ENCODE results near the gene PDGFA. TPM values are rescaled to one million over a fixed set of nuclear protein-coding genes. Genes with fewer than 3 reads are reported as not detected.
A peak's percentile ranks its signal among the peaks of the same experiment; 100 is the strongest.

The PDGFA gene
- total RNA-seq, 3 donors from 2014 or later = 10.1 to 31.3 (median 21.8) TPM

- Mint-ChIP-seq H3K27me3 (ENCODE audit: low read depth) (peaks cover 16% of the 10 kb centered on the region), H3K4me1 (ENCODE audit: low read depth) (no peaks in the 10 kb centered on the region), H3K9me3 (peaks cover 8% of the 10 kb centered on the region), H3K36me3 (ENCODE audit: insufficient read depth) (no peaks in the 10 kb centered on the region), H3K4me3 (no peak overlapping the region)
- DNase-seq = no peak
- no peak for ATAC-seq
Measured at GRCh38 chr7:479948-480499, 39.6 kb downstream of the PDGFA start.

DNA sequence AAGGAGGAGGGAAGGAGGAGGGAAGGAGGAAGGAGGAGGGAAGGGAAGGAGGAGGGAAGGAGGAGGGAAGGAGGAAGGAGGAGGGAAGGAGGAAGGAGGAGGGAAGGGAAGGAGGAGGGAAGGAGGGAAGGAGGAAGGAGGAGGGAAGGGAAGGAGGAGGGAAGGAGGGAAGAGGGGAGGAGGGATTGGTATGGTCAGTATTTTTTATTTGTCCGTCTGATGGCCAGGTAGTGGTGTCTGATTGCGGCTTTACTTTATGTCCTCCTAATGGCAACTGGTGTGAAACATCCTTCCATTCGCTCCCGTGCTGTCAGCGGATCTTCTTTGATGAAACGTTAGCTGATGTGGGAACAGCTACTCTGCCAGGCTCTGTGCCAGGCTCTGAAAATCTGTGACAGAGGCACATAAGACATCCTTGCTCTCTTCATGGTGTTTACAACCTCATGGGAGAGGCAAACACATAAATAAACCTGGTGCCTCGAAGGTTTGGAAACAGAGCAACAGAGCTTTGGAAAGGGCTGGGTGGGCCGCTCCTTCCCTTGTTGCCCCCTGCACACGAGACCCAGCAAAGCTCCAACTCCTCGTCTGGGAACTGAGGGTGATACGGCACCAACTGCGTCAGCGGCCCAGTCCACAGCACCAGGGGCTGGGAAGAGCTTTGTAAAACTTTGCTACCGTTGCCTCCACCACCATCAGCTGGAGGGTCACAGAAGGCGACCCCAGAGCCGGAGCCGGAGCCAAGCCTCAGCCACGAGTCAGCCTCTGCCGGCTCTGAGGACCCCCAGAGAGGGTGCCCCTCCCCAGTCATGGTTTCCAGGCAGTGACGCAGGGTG, 40.3 kb downstream of the PDGFA start:
- DNase-seq (no peak), ATAC-seq (no peak)
- Mint-ChIP-seq H3K9me3 (peaks cover 8% of the 10 kb centered on the region), H3K4me3 (no peak overlapping the region), H3K27me3 (ENCODE audit: low read depth) (peaks cover 19% of the 10 kb centered on the region), H3K4me1 (ENCODE audit: low read depth) (no peaks in the 10 kb centered on the region), H3K36me3 (ENCODE audit: insufficient read depth) (no peaks in the 10 kb centered on the region)

DNA sequence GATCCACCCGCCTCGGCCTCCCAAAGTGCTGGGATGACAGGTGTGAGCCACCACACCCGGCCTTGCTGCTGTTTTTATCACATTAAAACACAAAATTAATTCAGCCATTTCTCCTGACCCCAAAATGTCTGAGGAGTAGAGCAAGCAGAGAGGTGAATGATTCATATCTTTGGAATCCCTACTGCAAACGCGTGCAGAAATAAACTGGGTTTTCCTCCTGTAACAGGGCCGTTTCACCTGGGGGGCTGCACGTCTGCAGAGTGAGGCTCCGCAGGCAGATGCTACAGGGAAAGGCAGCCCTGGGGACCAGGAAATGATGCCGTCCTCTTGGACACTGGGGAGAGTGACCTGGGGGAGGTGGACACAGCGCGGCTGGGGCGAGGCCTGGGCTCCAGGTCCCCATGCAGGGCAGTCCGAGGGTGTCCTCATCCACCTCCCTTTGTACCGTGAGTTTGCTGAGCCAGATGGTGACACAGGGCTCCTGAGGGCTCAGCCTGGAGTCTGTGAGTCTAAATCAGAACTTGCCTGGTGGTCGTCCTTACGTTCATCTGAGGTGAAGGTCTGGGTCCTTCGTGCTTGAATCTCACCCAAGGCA, 41.9 kb downstream of the PDGFA start:
- ATAC-seq = no peak
- DNase-seq = no peak
- Mint-ChIP-seq H3K4me3 (no peak overlapping the region), H3K4me1 (ENCODE audit: low read depth) (no peaks in the 10 kb centered on the region), H3K27me3 (ENCODE audit: low read depth) (peaks cover 17% of the 10 kb centered on the region), H3K9me3 (peaks cover 8% of the 10 kb centered on the region), H3K36me3 (ENCODE audit: insufficient read depth) (no peaks in the 10 kb centered on the region)

- no peaks in the 10 kb centered on the region for H3K4me1 Mint-ChIP-seq (ENCODE audit: low read depth)
- H3K27me3 Mint-ChIP-seq (ENCODE audit: low read depth) = peaks cover 11% of the 10 kb centered on the region
- H3K9me3 Mint-ChIP-seq = peaks cover 3% of the 10 kb centered on the region
- DNase-seq (no peak), ATAC-seq (no peak)
- H3K36me3 Mint-ChIP-seq (ENCODE audit: insufficient read depth) = no peaks in the 10 kb centered on the region
- H3K4me3 Mint-ChIP-seq = no peak overlapping the region
Measured at GRCh38 chr7:476736-477360, 42.8 kb downstream of the PDGFA start.

- ATAC-seq (no peak), DNase-seq (no peak)
- H3K4me3 Mint-ChIP-seq = no peak overlapping the region
- peaks cover 10% of the 10 kb centered on the region for H3K27me3 Mint-ChIP-seq (ENCODE audit: low read depth)
- no peaks in the 10 kb centered on the region for H3K4me1 Mint-ChIP-seq (ENCODE audit: low read depth)
- H3K36me3 Mint-ChIP-seq (ENCODE audit: insufficient read depth) = no peaks in the 10 kb centered on the region
- peaks cover 3% of the 10 kb centered on the region for H3K9me3 Mint-ChIP-seq
Measured at GRCh38 chr7:475951-476441, 43.6 kb downstream of the PDGFA start.

DNA sequence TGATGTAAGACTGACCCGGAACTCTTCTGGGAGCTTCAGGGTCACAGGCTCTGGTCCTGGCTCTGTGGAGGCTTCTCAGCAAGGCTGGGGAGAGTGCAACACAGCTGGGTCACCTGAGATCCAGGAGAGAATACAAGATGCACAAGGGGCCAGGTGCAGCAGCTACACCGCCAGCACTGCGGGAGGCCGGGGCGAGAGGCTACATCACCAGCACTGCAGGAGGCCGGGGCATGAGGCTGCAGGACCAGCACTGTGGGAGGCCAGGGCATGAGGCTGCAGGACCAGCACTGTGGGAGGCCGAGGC, 44.3 kb downstream of the PDGFA start:
- no peaks in the 10 kb centered on the region for H3K36me3 Mint-ChIP-seq (ENCODE audit: insufficient read depth)
- no peak for ATAC-seq
- peaks cover 3% of the 10 kb centered on the region for H3K9me3 Mint-ChIP-seq
- H3K4me3 Mint-ChIP-seq = no peak overlapping the region
- H3K27me3 Mint-ChIP-seq (ENCODE audit: low read depth) = peaks cover 10% of the 10 kb centered on the region
- DNase-seq = no peak
- H3K4me1 Mint-ChIP-seq (ENCODE audit: low read depth) = no peaks in the 10 kb centered on the region

DNA sequence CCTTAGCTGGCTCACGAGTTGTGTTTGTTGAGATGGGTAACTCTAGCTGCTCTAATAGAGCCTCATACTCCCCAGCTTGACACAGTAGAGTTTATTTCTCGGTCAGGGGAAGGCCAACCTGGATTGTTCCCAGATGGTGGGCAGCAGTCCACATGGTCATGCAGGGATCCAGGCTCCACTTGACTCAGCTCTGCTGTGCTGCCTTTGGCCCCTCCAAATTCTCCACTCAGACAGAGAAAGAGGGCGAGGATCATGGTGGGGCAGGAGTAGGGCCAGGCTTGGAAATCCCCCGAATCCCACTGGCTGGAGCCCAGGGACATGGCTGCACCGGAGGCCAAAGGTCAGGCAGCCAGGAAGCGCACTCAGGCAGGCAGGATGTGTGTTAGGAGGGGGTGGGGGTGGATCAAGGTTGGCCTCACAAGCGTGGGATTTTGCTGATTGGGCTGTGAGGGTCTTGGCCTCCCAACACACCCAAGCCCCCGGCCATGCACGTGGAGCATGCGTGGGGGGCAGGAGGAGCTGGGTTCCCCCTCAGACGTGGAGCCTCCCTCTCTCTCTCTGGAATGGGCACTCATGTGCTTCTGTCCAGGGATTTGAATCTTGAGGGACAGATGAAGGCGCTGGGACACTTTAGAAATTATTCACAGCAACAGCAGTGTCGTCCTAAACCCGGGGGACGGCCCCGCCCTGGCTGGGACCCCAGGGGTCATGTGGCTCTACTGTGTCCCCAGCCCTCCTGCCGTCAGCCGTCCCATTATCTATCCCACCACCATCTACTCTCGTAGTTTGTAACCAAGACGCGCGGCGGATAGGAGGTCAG, 44.8 kb downstream of the PDGFA start:
- DNase-seq = no peak
- Mint-ChIP-seq H3K4me1 (ENCODE audit: low read depth) (no peaks in the 10 kb centered on the region), H3K36me3 (ENCODE audit: insufficient read depth) (no peaks in the 10 kb centered on the region), H3K4me3 (no peak overlapping the region), H3K9me3 (peaks cover 3% of the 10 kb centered on the region), H3K27me3 (ENCODE audit: low read depth) (peaks cover 10% of the 10 kb centered on the region)
- no peak for ATAC-seq

- no peaks in the 10 kb centered on the region for H3K36me3 Mint-ChIP-seq (ENCODE audit: insufficient read depth)
- no peak for ATAC-seq
- no peaks in the 10 kb centered on the region for H3K4me1 Mint-ChIP-seq (ENCODE audit: low read depth)
- H3K4me3 Mint-ChIP-seq = no peak overlapping the region
- peaks cover 10% of the 10 kb centered on the region for H3K27me3 Mint-ChIP-seq (ENCODE audit: low read depth)
- peaks cover 3% of the 10 kb centered on the region for H3K9me3 Mint-ChIP-seq
- DNase-seq = no peak
Measured at GRCh38 chr7:473870-474604, 45.6 kb downstream of the PDGFA start.

GRCh38 chr7:473211-473734, 46.4 kb downstream of the PDGFA start:
- ATAC-seq (no peak), DNase-seq (no peak)
- peaks cover 10% of the 10 kb centered on the region for H3K27me3 Mint-ChIP-seq (ENCODE audit: low read depth)
- peaks cover 3% of the 10 kb centered on the region for H3K9me3 Mint-ChIP-seq
- no peaks in the 10 kb centered on the region for H3K36me3 Mint-ChIP-seq (ENCODE audit: insufficient read depth)
- H3K4me1 Mint-ChIP-seq (ENCODE audit: low read depth) = peaks cover 5% of the 10 kb centered on the region
- H3K4me3 Mint-ChIP-seq = no peak overlapping the region

DNA sequence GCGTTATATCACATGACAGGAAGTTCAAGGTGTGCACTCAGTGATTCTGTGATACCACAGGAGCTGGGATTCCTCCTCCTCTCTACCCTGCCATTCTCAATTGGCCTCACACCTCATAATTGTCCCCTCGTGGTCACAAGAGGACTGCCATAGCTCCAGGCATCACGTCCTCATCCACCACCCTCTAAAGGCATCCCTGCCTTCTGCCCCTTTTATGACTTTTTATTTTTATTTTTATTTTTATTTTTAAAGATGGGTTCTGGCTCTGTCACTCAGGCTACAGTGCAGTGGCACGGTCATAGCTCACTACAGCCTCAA, 47.0 kb downstream of the PDGFA start:
- Mint-ChIP-seq H3K27me3 (ENCODE audit: low read depth) (peaks cover 7% of the 10 kb centered on the region), H3K4me3 (no peak overlapping the region), H3K9me3 (peaks cover 9% of the 10 kb centered on the region), H3K36me3 (ENCODE audit: insufficient read depth) (no peaks in the 10 kb centered on the region), H3K4me1 (ENCODE audit: low read depth) (peaks cover 6% of the 10 kb centered on the region)
- DNase-seq (no peak), ATAC-seq (peak in 1 of 2 donors; percentile 25)

- DNase-seq (no peak), ATAC-seq (peak in 1 of 2 donors; percentile 48)
- Mint-ChIP-seq H3K4me1 (ENCODE audit: low read depth) (peaks cover 6% of the 10 kb centered on the region), H3K36me3 (ENCODE audit: insufficient read depth) (no peaks in the 10 kb centered on the region), H3K9me3 (peaks cover 9% of the 10 kb centered on the region), H3K4me3 (no peak overlapping the region), H3K27me3 (ENCODE audit: low read depth) (peaks cover 6% of the 10 kb centered on the region)
Measured at GRCh38 chr7:471866-472639, 47.6 kb downstream of the PDGFA start.

- no peak for ATAC-seq
- H3K4me1 Mint-ChIP-seq (ENCODE audit: low read depth) = peaks cover 6% of the 10 kb centered on the region
- H3K36me3 Mint-ChIP-seq (ENCODE audit: insufficient read depth) = no peaks in the 10 kb centered on the region
- H3K4me3 Mint-ChIP-seq = no peak overlapping the region
- H3K9me3 Mint-ChIP-seq = peaks cover 9% of the 10 kb centered on the region
- peaks cover 4% of the 10 kb centered on the region for H3K27me3 Mint-ChIP-seq (ENCODE audit: low read depth)
- DNase-seq = no peak
Measured at GRCh38 chr7:471191-471865, 48.3 kb downstream of the PDGFA start.

Data from activated T-cell treated with anti-CD3 and anti-CD28 coated beads, Interleukin-2, amount 50 U/mL, for 4 hours (primary cell).